GM12874 (cell line): ENCODE measurements around the gene CHRND.
A peak's percentile ranks its signal among the peaks of the same experiment; 100 is the strongest.

Experiments
- TF ChIP-seq, protein P1 (sequence below): IDR thresholded peaks from 2 replicates; pipeline ENCODE4 v1.5.1; 2011; ENCODE audit warnings: low read depth, mild to moderate bottlenecking, control low read depth, low read length, moderate library complexity; ENCODE audit not compliant: insufficient read depth

Gene CHRND

DNA sequence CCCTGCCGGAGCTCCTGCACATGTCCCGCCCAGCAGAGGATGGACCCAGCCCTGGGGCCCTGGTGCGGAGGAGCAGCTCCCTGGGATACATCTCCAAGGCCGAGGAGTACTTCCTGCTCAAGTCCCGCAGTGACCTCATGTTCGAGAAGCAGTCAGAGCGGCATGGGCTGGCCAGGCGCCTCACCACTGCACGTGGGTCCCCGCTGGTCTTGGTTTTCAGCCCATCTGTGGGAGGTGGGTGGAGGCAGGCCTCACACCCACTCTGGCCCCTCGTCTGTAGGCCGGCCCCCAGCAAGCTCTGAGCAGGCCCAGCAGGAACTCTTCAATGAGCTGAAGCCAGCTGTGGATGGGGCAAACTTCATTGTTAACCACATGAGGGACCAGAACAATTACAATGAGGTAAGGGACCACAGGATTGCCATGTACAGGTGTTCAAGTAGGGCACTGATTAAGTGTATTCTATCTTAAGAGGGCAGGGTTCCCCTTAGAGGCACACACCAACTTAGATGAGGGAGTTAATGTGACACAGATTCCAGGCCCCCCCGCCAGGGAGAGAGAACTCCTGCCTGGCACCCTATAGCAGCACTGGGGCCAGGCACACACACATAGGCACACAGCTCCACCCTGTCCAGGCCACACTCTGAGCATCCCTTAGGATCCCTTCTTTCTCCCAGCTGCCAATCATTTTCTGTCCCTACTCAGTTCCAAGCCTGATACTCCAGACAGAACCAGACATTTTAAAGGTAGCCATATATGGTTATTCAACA lies 8.2 kb downstream of the CHRND start:
- TF ChIP-seq, protein P1, sequence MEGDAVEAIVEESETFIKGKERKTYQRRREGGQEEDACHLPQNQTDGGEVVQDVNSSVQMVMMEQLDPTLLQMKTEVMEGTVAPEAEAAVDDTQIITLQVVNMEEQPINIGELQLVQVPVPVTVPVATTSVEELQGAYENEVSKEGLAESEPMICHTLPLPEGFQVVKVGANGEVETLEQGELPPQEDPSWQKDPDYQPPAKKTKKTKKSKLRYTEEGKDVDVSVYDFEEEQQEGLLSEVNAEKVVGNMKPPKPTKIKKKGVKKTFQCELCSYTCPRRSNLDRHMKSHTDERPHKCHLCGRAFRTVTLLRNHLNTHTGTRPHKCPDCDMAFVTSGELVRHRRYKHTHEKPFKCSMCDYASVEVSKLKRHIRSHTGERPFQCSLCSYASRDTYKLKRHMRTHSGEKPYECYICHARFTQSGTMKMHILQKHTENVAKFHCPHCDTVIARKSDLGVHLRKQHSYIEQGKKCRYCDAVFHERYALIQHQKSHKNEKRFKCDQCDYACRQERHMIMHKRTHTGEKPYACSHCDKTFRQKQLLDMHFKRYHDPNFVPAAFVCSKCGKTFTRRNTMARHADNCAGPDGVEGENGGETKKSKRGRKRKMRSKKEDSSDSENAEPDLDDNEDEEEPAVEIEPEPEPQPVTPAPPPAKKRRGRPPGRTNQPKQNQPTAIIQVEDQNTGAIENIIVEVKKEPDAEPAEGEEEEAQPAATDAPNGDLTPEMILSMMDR, result no peak

GRCh38 chr2:232534940-232535651 lies 9.1 kb downstream of the CHRND start:
- TF ChIP-seq, protein P1, result no peak

DNA sequence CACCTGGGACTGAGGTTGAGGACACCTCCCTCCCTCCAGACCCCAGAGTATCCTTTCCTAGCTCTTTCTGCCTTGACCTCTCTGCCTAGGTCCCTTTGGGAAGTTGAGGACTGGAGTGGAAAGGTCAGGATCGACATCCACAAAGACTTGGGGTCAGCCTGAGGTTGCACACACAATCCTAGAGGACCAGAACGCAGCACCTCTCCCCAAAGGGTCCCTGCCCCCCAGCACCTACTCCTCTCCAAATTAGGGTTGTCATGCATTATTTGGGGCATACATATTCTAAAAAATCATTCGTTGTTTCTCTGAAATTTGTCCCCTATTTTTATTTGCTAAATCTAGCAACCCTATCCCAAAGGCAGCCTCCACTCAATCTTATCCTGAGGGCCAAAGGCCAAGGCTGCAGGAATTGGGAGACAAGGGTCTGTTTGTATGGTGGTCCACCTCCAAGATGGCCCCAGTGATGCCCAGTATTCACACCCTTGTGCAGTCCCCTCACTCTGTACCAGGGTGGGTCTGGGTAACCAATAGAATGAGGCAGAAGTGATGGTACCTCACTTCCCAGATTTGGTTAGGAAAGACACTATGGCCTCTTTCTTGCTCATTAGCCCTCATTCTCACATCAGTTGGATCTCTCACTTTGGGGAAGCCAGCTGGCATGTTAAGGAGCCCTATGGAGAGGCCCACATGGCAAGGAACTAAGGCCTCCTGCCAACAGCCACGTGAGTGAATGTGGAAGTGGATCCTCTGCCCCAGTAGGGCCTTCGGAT lies 10.0 kb downstream of the CHRND start:
- TF ChIP-seq, protein P1, result no peak

DNA sequence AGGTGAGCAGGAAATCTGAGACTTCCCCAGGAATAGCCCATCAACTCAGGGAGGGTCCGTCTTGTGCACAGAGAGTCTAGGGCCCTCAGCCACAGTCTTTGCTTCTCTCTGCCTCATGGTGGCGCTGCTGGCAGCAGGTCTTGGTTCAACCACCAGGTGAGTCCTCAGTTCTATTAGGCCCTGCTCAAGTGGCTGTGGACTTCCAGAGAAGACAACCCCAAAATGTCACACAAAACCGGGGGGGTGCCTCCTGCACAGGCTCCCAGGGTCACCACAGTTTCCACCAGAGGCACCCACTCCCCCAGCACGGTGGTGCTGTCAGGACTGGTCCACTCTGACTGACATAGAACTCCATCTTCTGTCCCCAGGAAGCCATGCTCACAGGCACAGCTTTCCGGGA lies 11.1 kb downstream of the CHRND start:
- TF ChIP-seq, protein P1, result peak; percentile 46; the same call in 1 of the 2 replicates

DNA sequence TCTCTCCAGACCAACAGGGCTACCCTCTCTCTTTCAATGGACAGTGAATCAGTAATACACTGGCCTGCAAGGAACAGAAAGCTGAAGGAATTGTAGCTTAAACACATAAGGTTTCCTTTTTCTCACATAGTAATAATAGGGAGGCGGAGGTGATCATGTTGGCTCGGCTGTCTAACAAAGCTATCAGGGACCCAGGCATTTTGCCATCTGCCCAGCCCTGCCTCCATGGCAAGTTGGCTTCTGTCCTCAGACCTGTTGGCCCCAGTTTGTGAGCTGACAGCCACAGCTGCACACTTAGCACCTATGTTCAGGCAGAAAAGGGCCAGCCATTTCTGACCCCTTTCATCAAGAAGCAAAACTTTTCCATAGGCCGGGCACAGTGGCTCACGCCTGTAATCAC lies 11.5 kb downstream of the CHRND start:
- TF ChIP-seq, protein P1, result no peak

GRCh38 chr2:232538671-232539070 lies 12.7 kb downstream of the CHRND start:
- TF ChIP-seq, protein P1, result no peak
